ENCODE data around the gene DOCK9.

Gene DOCK9

DNA sequence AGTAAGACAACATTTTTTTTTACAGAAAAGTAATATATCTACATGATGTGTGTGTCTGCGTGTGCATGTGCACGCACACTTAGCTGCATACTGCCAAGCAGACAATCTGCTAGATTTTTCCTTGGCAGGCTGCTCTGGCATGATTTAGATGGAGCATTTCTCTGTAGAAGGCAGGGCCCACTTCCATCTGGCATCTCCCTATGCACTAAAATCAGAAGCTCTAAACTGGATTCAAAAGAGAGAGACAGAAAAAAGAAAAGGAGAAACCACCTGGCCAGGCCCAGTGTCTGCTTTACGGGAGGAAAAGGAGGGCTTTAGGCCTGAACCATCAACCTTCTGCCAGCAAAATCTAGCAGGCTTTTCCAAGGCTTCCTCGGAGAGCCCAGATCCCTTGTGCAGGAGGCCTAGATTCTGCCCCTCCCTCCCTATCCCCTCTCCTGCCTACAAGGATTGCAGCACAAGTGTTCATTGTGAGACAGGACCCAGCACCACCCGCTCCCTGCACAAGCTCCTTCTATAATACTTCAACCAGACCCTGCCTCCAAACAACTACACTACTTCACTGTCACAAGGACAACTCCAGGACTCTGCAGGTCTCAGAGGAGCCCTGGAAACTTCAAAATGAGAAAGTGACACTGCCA lies 99.3 kb downstream of the DOCK9 start:
- DNase-seq: no peak

DNA sequence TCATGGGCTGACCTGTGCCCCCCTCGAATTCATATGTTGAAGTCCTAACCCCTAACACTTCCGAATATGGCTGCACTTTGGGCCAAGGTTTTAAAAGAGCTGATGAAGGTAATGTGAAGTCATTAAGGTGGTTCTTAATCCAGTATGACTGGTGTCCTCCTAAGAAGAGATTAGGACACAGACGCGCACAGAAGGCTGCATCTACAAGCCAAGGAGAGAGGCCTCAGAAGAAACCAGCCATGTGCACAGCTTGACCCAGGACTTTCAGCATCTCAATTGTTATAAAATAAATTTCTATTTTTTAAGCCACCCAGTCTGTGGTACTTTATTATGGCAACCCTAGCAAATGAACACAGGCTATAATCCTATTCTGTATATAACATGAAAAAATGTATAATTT lies 99.9 kb downstream of the DOCK9 start:
- DNase-seq: no peak

DNA sequence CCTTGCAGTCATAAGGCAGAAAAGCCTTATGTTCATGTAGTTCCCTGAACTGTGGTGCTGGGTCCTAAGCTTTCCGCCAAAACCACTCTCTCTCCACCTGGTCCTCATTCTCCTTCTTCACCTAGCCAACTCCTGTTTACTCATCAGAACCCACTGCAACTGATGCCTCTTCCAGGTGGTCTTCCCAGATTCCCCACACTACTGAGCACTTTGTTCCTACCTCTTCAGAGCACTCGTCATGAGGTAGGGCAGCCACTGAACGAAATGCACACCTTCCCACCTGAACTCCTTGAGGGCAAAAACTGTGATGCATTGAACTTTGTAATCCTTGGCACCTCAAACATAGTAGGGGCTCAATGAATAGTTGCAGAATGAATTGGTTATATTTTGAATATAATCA lies 100.4 kb downstream of the DOCK9 start:
- no peak for DNase-seq

DNA sequence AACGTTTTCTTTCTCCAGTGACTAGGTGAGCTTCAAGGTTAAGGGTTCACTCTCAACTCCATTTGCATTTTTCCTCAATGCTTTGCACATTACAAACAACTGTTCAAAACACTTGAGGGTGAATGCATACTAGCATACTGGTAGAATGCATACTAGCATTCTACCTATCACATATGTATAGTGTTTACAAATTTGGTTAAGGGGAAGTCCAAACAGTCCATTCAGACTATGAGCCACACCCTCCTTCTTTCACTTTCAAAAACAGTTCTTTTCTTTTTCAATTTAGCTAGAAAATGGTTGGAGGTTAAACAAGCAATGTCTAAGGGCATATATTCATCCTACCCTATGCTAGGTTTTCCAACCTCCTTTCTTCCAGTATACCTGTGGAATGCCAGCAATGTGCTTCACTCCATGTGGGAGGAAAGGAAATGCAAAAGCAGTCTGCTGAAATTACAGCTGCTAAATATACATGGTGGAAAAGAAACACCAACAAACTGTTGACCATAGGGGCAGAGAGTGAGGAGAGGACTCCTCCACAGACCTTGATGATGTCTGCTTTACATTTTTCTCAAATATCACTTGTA lies 102.6 kb downstream of the DOCK9 start:
- no peak for DNase-seq

DNA sequence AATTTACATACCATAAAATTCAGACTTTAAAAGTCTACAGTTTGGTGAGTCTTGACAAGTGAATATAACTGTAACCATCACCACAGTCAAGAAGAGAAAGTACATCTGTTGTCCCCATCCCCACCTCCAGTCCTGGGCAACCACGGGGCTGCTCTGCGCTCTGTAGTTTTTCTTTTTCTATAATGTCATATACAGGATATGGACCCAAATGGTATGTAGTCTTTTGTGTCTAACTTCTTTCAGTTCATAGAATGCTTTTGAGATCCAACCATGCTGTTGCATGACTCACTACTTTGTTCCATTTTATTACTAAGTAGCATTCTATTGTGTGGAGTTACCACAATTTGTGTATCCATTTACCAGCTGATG lies 103.9 kb downstream of the DOCK9 start:
- no peak for DNase-seq

GRCh38 chr13:98873377-98874028 lies 104.4 kb downstream of the DOCK9 start:
- no peak for DNase-seq

DNA sequence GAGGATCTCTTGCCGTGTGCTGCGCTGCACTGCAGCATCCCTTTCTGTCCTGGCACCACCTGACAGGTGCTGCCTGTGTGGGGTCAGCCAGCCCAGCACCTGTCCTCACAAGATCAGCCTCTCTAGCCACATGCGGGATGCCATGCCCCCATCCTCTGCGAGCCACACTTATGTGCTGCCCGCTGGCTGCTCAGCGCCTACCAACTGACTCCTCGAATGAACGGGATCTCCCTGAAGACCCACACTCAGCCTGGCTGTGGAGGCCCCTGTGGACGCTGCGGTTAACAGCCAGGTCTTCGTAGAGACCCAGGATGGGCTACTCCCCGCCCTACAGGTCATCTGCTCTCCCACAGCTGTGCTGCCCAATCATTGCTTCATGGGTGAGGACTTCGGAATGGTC lies 106.1 kb downstream of the DOCK9 start:
- no peak for DNase-seq

- no peak for DNase-seq
These were observed 108.3 kb downstream of the DOCK9 start for GRCh38 chr13:98869408-98870090.

- no peak for DNase-seq
These were observed 108.9 kb downstream of the DOCK9 start for GRCh38 chr13:98868932-98869331.

- DNase-seq: no peak
These were observed 111.0 kb downstream of the DOCK9 start for GRCh38 chr13:98866882-98867281.

GRCh38 chr13:98860491-98860890 lies 117.4 kb downstream of the DOCK9 start:
- no peak for DNase-seq

DNA sequence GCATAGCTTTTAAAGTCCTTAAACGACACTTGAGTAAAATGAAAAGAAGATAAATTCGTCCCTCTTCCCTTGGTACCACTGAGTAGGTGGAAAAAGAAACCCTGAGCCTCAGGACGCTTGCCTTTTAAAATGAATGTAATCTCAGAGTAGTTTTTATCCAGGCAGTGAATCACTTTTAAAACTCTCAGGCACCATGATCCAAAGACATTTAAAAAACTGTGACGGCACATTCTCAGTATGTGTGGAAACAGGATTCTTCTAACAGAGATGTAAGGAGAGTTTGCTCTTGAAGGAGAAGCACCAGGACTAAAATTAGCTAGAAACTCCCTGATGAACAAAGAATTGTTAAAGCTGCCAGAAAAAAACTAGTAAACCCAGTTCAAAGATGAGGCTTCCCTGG lies 119.7 kb downstream of the DOCK9 start:
- DNase-seq: no peak

DNA sequence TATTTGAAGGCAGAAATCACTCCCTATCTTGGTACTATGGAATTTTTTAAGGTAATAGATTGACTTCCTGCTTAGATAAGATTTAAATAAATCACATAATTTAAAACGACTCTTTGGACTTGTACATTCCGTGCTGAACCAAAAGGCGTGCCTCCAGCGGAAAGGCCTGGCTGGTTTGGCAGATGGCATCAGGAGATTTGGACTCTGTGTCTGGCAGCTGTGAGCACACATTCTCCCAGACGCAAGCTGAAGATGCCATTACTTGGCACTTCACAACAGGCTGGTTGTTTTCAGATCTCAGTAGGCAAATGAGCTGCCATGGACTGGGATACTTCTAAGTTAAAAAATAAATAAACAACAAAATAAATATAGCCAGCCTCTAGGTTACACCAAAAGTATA lies 120.9 kb downstream of the DOCK9 start:
- DNase-seq: no peak

DNA sequence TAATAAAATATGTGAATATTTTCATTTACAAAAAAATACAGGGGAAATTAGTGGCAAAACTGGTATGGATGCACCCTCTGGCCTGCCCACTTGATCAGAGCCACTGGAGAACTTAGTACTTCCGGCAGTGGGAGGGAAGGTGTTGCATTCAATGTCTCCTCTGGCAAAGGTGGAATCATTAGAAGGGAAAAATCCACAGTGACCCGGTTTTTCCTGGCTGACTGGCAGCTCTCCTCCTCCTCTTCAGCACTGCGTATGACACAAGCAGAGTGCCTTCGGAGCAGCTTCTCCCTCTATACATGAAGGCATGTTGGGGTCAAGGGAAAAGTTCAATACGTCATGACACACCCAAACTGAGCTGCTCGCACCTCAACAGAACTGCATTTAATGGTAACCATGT lies 123.4 kb downstream of the DOCK9 start:
- DNase-seq: no peak

DNA sequence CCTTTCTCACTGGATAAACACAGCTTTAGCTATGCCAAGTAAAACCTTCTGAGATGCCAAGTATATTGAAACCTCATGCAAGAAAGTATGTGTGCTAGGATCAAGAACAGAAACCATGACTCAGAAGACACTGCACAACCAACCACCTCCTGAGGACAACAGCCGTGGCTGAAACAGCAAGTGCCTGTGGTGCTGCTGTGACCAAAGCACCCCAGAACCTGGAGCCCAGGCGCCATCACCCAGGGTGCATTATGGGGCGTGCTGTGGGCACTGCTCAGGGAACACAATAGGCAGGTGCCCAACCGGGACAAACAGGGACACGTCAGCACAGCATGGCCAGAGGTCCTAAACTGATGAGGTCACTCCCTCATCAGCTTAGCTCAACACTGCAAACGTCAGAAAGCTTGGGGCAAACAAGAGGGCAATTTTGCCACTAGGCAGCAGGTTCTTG lies 124.1 kb downstream of the DOCK9 start:
- peak; percentile 63 for DNase-seq

- DNase-seq: no peak
These were observed 126.6 kb downstream of the DOCK9 start for GRCh38 chr13:98851276-98851675.

GRCh38 chr13:98848746-98849145 lies 129.1 kb downstream of the DOCK9 start:
- DNase-seq: no peak

GRCh38 chr13:98847780-98848179 lies 130.1 kb downstream of the DOCK9 start:
- no peak for DNase-seq

- DNase-seq: no peak
These were observed 130.9 kb downstream of the DOCK9 start for GRCh38 chr13:98846986-98847385.

GRCh38 chr13:98846521-98846920 lies 131.3 kb downstream of the DOCK9 start:
- no peak for DNase-seq

DNA sequence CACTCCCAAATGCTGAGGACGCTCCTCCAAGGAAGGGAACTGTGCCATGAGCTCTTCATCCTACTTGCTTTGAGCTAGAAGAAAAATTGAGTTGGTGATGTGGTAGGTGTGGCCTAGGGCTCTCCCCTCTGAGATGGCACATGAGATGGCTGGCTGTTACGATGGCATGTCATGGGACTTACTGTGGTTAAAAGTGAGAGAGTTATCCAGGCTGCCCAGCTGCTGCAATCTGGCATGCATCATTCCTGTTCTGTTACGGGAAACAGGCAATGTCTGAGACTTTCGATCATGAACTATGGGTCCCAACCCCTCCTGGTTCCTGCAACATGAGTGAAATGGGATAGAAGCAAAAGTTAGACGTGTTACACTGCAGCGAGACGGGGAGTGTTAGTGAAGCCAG lies 132.1 kb downstream of the DOCK9 start:
- no peak for DNase-seq

- no peak for DNase-seq
These were observed 133.8 kb downstream of the DOCK9 start for GRCh38 chr13:98844021-98844420.

GRCh38 chr13:98843482-98843877 lies 134.4 kb downstream of the DOCK9 start:
- DNase-seq: no peak

GRCh38 chr13:98842858-98843481 lies 134.9 kb downstream of the DOCK9 start:
- peak; percentile 61 for DNase-seq

Measured in RPMI8226 (cell line).